Memory B cell (primary cell): Measurements from ENCODE around the gene NMNAT1.
"Not testable (repeated sequence)": the region's sequence is repeated elsewhere in the genome, so short reads cannot be mapped to it uniquely, and the experiment has no call there.

Source experiments
- ATAC-seq: fragments of 150-1000 bp; cut with Tn5 transposase; 2 replicates; pipeline ENCODE4 v1.10.0; 2021; ENCODE audit warnings: low read depth, mild to moderate bottlenecking, moderate library complexity
- DNase-seq, 2 donors: peaks; one replicate each; pipeline ENCODE4 v3.0.0; 2022; ENCODE audit warnings: low spot score in 2 of 2
- H3K27ac Mint-ChIP-seq: one replicate; pipeline ENCODE4 v1.8.0; 2022; ENCODE audit warnings: mild to moderate bottlenecking, moderate library complexity, mixed read lengths
- H3K27me3 Mint-ChIP-seq: one replicate; pipeline ENCODE4 v1.8.0; 2022; ENCODE audit warnings: mixed read lengths
- H3K36me3 Mint-ChIP-seq: one replicate; pipeline ENCODE4 v1.8.0; 2022; ENCODE audit warnings: mild to moderate bottlenecking, mixed read lengths
- H3K4me1 Mint-ChIP-seq: one replicate; pipeline ENCODE4 v1.8.0; 2022; ENCODE audit warnings: mixed read lengths
- H3K4me3 Mint-ChIP-seq: one replicate; pipeline ENCODE4 v1.8.0; 2022; ENCODE audit warnings: mild to moderate bottlenecking, moderate library complexity, mixed read lengths
- H3K9me3 Mint-ChIP-seq: one replicate; pipeline ENCODE4 v1.8.0; 2022; ENCODE audit warnings: mixed read lengths

The NMNAT1 gene

GRCh38 chr1:9910076-9910422, 33.2 kb upstream of the NMNAT1 start, which contains the start of gene CTNNBIP1:
Gene CTNNBIP1, minus strand, starts transcription at chr1:9910269. Its CDS starts 38,205 bp downstream, at chr1:9872064.
- H3K9me3 Mint-ChIP-seq, result no peaks in the 10 kb centered on the region
- ATAC-seq, result peak; percentile 75
- H3K36me3 Mint-ChIP-seq, result peaks cover 2% of the 10 kb centered on the region
- peak within 1 kb of the TSS; percentile 93 for H3K27ac Mint-ChIP-seq
- H3K4me1 Mint-ChIP-seq, result peaks cover 23% of the 10 kb centered on the region
- no peaks in the 10 kb centered on the region for H3K27me3 Mint-ChIP-seq
- no peak for DNase-seq
- peak within 1 kb of the TSS; percentile 96 for H3K4me3 Mint-ChIP-seq

- H3K4me1 Mint-ChIP-seq, result peaks cover 20% of the 10 kb centered on the region
- ATAC-seq (peak; percentile 86), DNase-seq (peak; percentile 100)
- H3K27me3 Mint-ChIP-seq, result no peaks in the 10 kb centered on the region
- peaks cover 1% of the 10 kb centered on the region for H3K36me3 Mint-ChIP-seq
- peak overlapping the region; percentile 96 for H3K4me3 Mint-ChIP-seq
- no peaks in the 10 kb centered on the region for H3K9me3 Mint-ChIP-seq
- H3K27ac Mint-ChIP-seq, result peak overlapping the region; percentile 93
These were observed 32.7 kb upstream of the NMNAT1 start for GRCh38 chr1:9910423-9911178.

GRCh38 chr1:9912264-9912936, 30.9 kb upstream of the NMNAT1 start:
- Mint-ChIP-seq H3K9me3 (no peaks in the 10 kb centered on the region), H3K4me3 (peak overlapping the region; percentile 62), H3K27me3 (no peaks in the 10 kb centered on the region), H3K36me3 (no peaks in the 10 kb centered on the region), H3K27ac (no peak overlapping the region), H3K4me1 (peaks cover 20% of the 10 kb centered on the region)
- ATAC-seq (no peak), DNase-seq (no peak)

GRCh38 chr1:9914610-9914937, 28.7 kb upstream of the NMNAT1 start:
- Mint-ChIP-seq H3K27me3 (no peaks in the 10 kb centered on the region), H3K27ac (no peak overlapping the region), H3K36me3 (no peaks in the 10 kb centered on the region), H3K4me1 (peaks cover 9% of the 10 kb centered on the region), H3K9me3 (no peaks in the 10 kb centered on the region), H3K4me3 (no peak overlapping the region)
- ATAC-seq (no peak), DNase-seq (no peak)

GRCh38 chr1:9916452-9916851, 26.8 kb upstream of the NMNAT1 start:
- Mint-ChIP-seq H3K9me3 (no peaks in the 10 kb centered on the region), H3K36me3 (no peaks in the 10 kb centered on the region), H3K4me1 (peaks cover 5% of the 10 kb centered on the region), H3K27me3 (no peaks in the 10 kb centered on the region), H3K4me3 (no peak overlapping the region), H3K27ac (no peak overlapping the region)
- DNase-seq, result no peak
- ATAC-seq, result no peak

- H3K36me3 Mint-ChIP-seq, H3K4me3 Mint-ChIP-seq, H3K27me3 Mint-ChIP-seq, DNase-seq, H3K9me3 Mint-ChIP-seq, ATAC-seq, H3K4me1 Mint-ChIP-seq, H3K27ac Mint-ChIP-seq: not testable (repeated sequence)
These were observed 25.8 kb upstream of the NMNAT1 start for GRCh38 chr1:9917495-9917894.

- ATAC-seq, result no peak
- H3K27ac Mint-ChIP-seq, result no peak overlapping the region
- no peaks in the 10 kb centered on the region for H3K27me3 Mint-ChIP-seq
- H3K9me3 Mint-ChIP-seq, result no peaks in the 10 kb centered on the region
- no peak for DNase-seq
- no peaks in the 10 kb centered on the region for H3K36me3 Mint-ChIP-seq
- no peaks in the 10 kb centered on the region for H3K4me1 Mint-ChIP-seq
- no peak overlapping the region for H3K4me3 Mint-ChIP-seq
These were observed 25.4 kb upstream of the NMNAT1 start for GRCh38 chr1:9917901-9918300.

GRCh38 chr1:9920606-9921005, 22.7 kb upstream of the NMNAT1 start:
- Mint-ChIP-seq H3K4me1 (no peaks in the 10 kb centered on the region), H3K27ac (no peak overlapping the region), H3K9me3 (no peaks in the 10 kb centered on the region), H3K36me3 (no peaks in the 10 kb centered on the region), H3K27me3 (no peaks in the 10 kb centered on the region), H3K4me3 (no peak overlapping the region)
- ATAC-seq, result no peak
- no peak for DNase-seq

- DNase-seq (no peak), ATAC-seq (no peak)
- Mint-ChIP-seq H3K4me1 (peaks cover 3% of the 10 kb centered on the region), H3K27ac (no peak overlapping the region), H3K9me3 (no peaks in the 10 kb centered on the region), H3K27me3 (no peaks in the 10 kb centered on the region), H3K4me3 (no peak overlapping the region), H3K36me3 (peaks cover 2% of the 10 kb centered on the region)
These were observed 20.9 kb upstream of the NMNAT1 start for GRCh38 chr1:9922342-9922741.

GRCh38 chr1:9927259-9927658, 16.0 kb upstream of the NMNAT1 start:
- DNase-seq (no peak), ATAC-seq (no peak)
- H3K36me3 Mint-ChIP-seq, result peaks cover 14% of the 10 kb centered on the region
- peaks cover 5% of the 10 kb centered on the region for H3K4me1 Mint-ChIP-seq
- H3K27me3 Mint-ChIP-seq, result no peaks in the 10 kb centered on the region
- H3K4me3 Mint-ChIP-seq, result no peak overlapping the region
- H3K27ac Mint-ChIP-seq, result no peak overlapping the region
- H3K9me3 Mint-ChIP-seq, result no peaks in the 10 kb centered on the region

- Mint-ChIP-seq H3K4me3 (no peak overlapping the region), H3K4me1 (peaks cover 5% of the 10 kb centered on the region), H3K9me3 (no peaks in the 10 kb centered on the region), H3K27ac (no peak overlapping the region), H3K36me3 (peaks cover 19% of the 10 kb centered on the region), H3K27me3 (no peaks in the 10 kb centered on the region)
- DNase-seq (no peak), ATAC-seq (no peak)
These were observed 13.6 kb upstream of the NMNAT1 start for GRCh38 chr1:9929431-9930385.

GRCh38 chr1:9942399-9942938, 806 bp upstream of the NMNAT1 start:
- DNase-seq (peak; percentile 21 to 34), ATAC-seq (peak; percentile 34)
- Mint-ChIP-seq H3K27me3 (no peaks in the 10 kb centered on the region), H3K27ac (peak overlapping the region; percentile 95), H3K4me3 (peak overlapping the region; percentile 98), H3K4me1 (peaks cover 12% of the 10 kb centered on the region), H3K36me3 (peaks cover 8% of the 10 kb centered on the region), H3K9me3 (no peaks in the 10 kb centered on the region)

- H3K4me3 Mint-ChIP-seq, result no peak overlapping the region
- ATAC-seq, result no peak
- no peak overlapping the region for H3K27ac Mint-ChIP-seq
- H3K9me3 Mint-ChIP-seq, result no peaks in the 10 kb centered on the region
- H3K36me3 Mint-ChIP-seq, result peaks cover 8% of the 10 kb centered on the region
- H3K4me1 Mint-ChIP-seq, result peaks cover 18% of the 10 kb centered on the region
- no peak for DNase-seq
- H3K27me3 Mint-ChIP-seq, result no peaks in the 10 kb centered on the region
These were observed 3.0 kb downstream of the NMNAT1 start for GRCh38 chr1:9946315-9946714.

GRCh38 chr1:9957726-9958125, 14.5 kb downstream of the NMNAT1 start:
- H3K27ac Mint-ChIP-seq, result no peak overlapping the region
- no peaks in the 10 kb centered on the region for H3K36me3 Mint-ChIP-seq
- H3K4me1 Mint-ChIP-seq, result peaks cover 9% of the 10 kb centered on the region
- H3K9me3 Mint-ChIP-seq, result no peaks in the 10 kb centered on the region
- H3K4me3 Mint-ChIP-seq, result no peak overlapping the region
- DNase-seq, result no peak
- no peaks in the 10 kb centered on the region for H3K27me3 Mint-ChIP-seq
- ATAC-seq, result no peak
